ENCODE results near the gene STT3B. TPM values are rescaled to one million over a fixed set of nuclear protein-coding genes. Genes with fewer than 3 reads are reported as not detected.
A peak's percentile ranks its signal among the peaks of the same experiment; 100 is the strongest.
"Not testable (repeated sequence)": the region's sequence is repeated elsewhere in the genome, so short reads cannot be mapped to it uniquely, and the experiment has no call there.

The STT3B gene
- total RNA-seq, 2 donors from 2014 or later = 104 to 113 TPM

- ATAC-seq = no peak
- intact Hi-C loops (cut with DNase I, micrococcal nuclease) = no loop called here
- no peak for DNase-seq
These were observed 43.8 kb downstream of the STT3B start for GRCh38 chr3:31576521-31576920.

- DNase-seq = no peak
- no peak for ATAC-seq
- intact Hi-C loops (cut with DNase I, micrococcal nuclease) = no loop called here
These were observed 44.5 kb downstream of the STT3B start for GRCh38 chr3:31577232-31577631.

- ATAC-seq (peak; percentile 94), DNase-seq (no peak)
- intact Hi-C loops (cut with DNase I, micrococcal nuclease) = no loop called here
These were observed 47.1 kb downstream of the STT3B start for GRCh38 chr3:31579828-31580227.

DNA sequence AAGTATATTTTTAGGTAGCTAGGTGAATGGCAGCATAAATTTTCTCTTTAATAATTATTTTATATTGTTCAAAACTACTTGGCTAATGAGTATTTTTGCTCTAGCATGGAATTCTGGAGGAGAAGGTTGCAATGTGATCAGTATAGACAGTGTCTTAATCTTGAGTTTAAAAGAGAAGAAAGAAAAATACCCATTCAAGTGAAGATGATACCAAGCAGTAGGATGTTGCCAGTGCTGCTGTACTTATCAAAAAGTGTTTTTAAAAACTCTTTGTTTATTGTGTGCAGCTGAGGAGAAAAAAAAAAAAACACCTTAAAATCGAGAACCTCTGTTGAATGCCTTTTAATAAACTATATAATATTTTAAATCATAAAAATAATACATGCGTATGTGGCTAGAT lies 47.9 kb downstream of the STT3B start:
- ATAC-seq (no peak), DNase-seq (no peak)
- intact Hi-C loops (cut with DNase I, micrococcal nuclease) = no loop called here

DNA sequence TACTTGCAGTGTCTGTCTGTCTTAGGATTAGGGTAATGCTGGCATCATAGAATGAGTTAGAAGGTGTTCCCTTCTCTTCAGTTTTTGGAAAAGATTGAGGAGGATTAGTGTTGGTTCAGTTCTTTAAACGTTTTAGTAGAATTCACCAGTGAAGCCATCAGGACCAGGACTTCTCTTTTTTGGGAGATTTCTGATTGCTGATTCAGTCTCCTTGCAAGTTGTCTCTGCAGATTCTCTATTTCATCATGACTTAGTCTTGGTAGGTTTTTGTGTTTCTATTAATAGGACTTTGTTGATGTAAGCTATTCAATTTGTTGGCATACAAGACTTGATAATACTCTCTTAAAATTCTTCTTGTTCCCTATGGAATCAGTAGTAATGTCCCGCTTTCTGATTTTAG lies 48.9 kb downstream of the STT3B start:
- intact Hi-C loops (cut with DNase I, micrococcal nuclease) = no loop called here
- ATAC-seq (no peak), DNase-seq (no peak)

- no peak for ATAC-seq
- no peak for DNase-seq
- intact Hi-C loops (cut with DNase I, micrococcal nuclease) = no loop called here
These were observed 56.5 kb downstream of the STT3B start for GRCh38 chr3:31589228-31589627.

DNA sequence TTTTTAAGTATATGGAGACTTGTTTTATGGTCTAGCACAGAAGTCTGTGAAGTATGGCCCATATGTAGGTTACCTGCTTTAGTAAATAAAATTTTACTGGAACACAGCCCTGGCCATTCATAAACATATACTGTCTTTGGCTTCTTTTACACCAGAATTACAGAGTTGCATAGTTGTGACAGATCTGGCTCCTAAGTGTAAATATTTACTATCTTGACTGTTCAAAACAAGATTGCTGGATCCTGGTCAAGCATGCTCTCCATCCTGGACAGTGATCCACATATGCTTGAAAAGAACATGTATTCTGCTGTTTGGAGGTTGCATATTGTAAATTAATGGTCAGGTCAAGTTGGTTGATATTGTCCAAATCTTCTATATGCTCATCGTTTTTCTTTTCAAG lies 57.9 kb downstream of the STT3B start:
- DNase-seq = no peak
- intact Hi-C loops (cut with DNase I, micrococcal nuclease) = no loop called here
- ATAC-seq = no peak

DNA sequence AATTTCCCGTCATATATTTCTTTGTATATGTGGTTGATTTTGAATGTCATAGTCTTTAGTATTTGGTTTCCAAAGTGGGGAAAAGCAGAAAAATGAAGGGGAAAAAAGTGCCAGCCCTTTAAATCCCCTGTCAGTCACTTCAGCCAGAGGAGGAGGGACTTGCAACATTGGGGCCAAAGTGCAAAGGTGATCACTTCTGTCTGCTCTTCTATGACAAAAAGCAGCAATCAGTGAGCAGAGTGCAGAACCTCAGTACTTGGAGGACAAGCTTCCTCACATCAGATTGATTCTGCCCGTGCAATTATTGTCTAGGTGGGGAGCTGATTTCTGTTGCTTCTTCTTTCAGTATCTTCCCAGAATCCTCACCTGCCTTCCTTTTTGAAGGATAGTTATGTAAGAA lies 60.0 kb downstream of the STT3B start:
- DNase-seq (no peak), ATAC-seq (peak; percentile 92)
- intact Hi-C loops (cut with DNase I, micrococcal nuclease) = no loop called here

GRCh38 chr3:31596176-31596575 lies 63.5 kb downstream of the STT3B start:
- no peak for DNase-seq
- ATAC-seq = peak; percentile 52
- intact Hi-C loops (cut with DNase I, micrococcal nuclease) = no loop called here

DNA sequence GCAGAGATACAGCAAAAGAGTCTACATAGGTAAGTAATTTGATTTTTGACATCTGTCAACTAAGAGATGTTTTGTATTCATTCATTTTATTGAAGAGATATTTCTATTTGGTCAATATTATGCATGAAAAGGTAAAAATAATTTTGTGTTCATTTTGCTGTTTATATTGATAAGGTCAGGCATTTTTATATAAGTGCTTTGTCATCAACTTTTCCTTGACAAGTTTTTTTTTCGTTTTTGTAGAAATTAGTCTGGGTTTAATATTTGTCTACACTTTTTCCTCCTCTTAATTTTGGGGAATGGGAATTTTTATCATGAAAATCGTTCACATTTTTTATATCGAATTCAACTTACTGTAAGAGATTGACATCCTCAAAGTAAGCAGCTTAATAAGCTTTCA lies 67.7 kb downstream of the STT3B start:
- intact Hi-C loops (cut with DNase I, micrococcal nuclease) = no loop called here
- DNase-seq (no peak), ATAC-seq (no peak)

DNA sequence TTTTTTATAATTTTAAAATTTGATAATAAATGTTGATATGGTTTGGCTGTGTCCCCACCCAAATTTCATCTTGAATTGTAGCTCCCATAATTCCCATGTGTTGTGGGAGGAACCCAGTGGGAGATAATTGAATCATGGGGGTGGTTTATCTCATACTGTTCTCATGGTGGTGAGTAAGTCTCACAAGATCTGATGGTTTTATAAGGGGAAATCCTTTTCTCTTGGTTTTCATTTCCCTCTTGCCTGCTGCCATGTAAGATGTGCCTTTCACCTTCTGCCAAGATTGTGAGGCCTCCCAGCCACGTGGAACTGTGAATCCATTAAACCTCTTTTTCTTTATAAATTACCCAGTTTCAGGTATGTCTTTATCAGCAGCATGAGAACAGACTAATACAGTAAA lies 72.6 kb downstream of the STT3B start:
- ATAC-seq; DNase-seq; intact Hi-C loops (cut with DNase I, micrococcal nuclease): not testable (repeated sequence)

GRCh38 chr3:31606453-31606852 lies 73.7 kb downstream of the STT3B start:
- ATAC-seq (no peak), DNase-seq (no peak)
- intact Hi-C loops (cut with DNase I, micrococcal nuclease) = no loop called here

DNA sequence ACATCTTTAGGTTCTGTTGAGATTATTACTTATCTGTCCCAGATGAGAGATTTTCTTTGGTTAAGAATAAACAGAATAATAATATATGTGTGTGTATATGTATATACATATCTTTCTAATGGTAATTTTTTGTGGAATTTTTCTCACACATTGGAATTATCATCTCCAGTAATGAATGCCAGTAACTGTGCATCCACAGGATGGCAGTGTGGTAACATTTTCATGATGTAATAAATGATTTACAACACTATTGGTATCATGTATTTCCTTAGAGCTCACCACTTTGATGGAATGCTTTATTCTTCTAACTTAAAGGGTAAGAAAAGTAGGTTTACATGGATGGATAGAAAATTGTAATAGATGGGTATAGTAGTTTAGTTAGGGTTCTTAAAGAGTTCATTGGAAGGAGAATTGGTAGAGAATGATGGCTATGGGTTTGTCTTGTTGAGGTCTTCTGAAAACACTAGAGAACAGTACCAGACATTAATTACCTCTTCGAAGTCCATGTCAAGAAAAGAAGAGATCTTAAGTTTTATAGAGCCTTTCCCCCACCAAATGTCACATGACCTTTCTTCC lies 78.1 kb downstream of the STT3B start:
- intact Hi-C loops (cut with DNase I, micrococcal nuclease) = no loop called here
- ATAC-seq = peak; percentile 72
- peak in 1 of 2 donors; percentile 12 for DNase-seq

DNA sequence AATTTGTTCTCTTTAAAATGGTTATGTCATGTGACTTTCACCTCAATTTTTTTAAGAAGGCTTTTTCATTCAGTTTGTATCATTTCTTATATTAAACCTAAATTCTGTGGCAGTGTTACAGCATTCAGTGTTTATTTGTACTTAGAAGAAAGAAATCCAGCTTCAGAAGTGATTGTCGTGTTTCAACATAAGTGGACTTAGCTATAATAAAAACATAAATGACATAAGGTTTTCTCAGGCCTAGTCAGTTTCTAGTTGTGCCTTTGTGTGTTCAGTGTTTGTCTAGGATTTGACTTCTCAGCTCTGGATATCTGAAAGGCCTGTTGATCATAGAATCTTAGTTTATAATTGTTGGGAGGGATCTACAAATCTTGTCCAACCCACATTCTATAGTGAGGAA lies 80.5 kb downstream of the STT3B start:
- intact Hi-C loops (cut with DNase I, micrococcal nuclease) = no loop called here
- ATAC-seq = peak; percentile 69

GRCh38 chr3:31613654-31614053 lies 80.9 kb downstream of the STT3B start:
- ATAC-seq (no peak), DNase-seq (no peak)
- intact Hi-C loops (cut with DNase I, micrococcal nuclease) = no loop called here

More for the DNA sequence above, 80.5 kb downstream of the STT3B start:
- DNase-seq = no peak

GRCh38 chr3:31614162-31614921 lies 81.6 kb downstream of the STT3B start:
- no peak for ATAC-seq
- no peak for DNase-seq
- intact Hi-C loops (cut with DNase I, micrococcal nuclease) = no loop called here

GRCh38 chr3:31615071-31615875 lies 82.5 kb downstream of the STT3B start:
- DNase-seq (no peak), ATAC-seq (no peak)
- intact Hi-C loops (cut with DNase I, micrococcal nuclease) = no loop called here

GRCh38 chr3:31616711-31617110 lies 84.0 kb downstream of the STT3B start:
- intact Hi-C loops (cut with DNase I, micrococcal nuclease) = no loop called here
- DNase-seq = no peak
- no peak for ATAC-seq

DNA sequence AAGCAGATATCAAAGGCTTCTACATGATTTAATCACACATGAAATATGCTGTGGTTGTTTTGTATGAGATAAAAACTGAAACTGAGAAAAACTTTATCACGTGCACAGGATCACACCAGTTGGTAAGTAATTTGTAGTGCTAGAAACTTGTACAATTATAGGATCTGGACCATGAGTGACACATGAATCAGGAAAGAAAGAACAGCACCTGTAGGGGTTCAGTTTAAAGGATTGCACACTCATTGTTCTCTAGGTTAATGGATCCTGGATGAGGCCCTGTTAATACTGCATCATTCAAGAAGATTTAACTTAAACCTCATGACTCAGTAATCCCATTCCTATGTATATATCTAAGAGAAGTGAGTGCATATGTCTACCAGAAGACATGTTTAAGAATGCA lies 87.9 kb downstream of the STT3B start:
- DNase-seq = no peak
- intact Hi-C loops (cut with DNase I, micrococcal nuclease) = no loop called here
- no peak for ATAC-seq

- ATAC-seq (no peak), DNase-seq (no peak)
- intact Hi-C loops (cut with DNase I, micrococcal nuclease) = no loop called here
These were observed 88.6 kb downstream of the STT3B start for GRCh38 chr3:31621314-31621713.
